AG04449 (cell line): ENCODE measurements around the gene FCHSD2.
A peak's percentile ranks its signal among the peaks of the same experiment; 100 is the strongest.

Experiments used
- CTCF ChIA-PET: fragments of 350-600 bp; formaldehyde crosslinking; extraction: SDS; loops from one replicate; lab custom pipeline; 2021; ENCODE audit warnings: antibody characterized with exemption; lab: Yijun Ruan, JAX
- POLR2A ChIA-PET: fragments of 400-600, 350-600 bp; formaldehyde crosslinking; extraction: SDS; loops from one replicate; lab custom pipeline; 2020; ENCODE audit warnings: antibody characterized with exemption, inconsistent platforms; lab: Yijun Ruan, JAX
- DNase-seq: peaks from one replicate; pipeline ENCODE4 v3.0.0-alpha.2; 2010; ENCODE audit warnings: low read depth, low spot score
- H3K4me3 ChIP-seq: 2 replicates; pipeline ENCODE4 v1.5.1; 2011; ENCODE audit warnings: low read depth, mild to moderate bottlenecking, control low read depth, low read length
- TF ChIP-seq, protein P1 (sequence below): IDR thresholded peaks from one replicate; pipeline ENCODE4 v1.5.1; 2011; ENCODE audit warnings: mild to moderate bottlenecking, moderate library complexity, low read length, control low read depth, inconsistent platforms; ENCODE audit not compliant: insufficient read depth; ENCODE audit errors: missing control alignments

FCHSD2 gene

DNA sequence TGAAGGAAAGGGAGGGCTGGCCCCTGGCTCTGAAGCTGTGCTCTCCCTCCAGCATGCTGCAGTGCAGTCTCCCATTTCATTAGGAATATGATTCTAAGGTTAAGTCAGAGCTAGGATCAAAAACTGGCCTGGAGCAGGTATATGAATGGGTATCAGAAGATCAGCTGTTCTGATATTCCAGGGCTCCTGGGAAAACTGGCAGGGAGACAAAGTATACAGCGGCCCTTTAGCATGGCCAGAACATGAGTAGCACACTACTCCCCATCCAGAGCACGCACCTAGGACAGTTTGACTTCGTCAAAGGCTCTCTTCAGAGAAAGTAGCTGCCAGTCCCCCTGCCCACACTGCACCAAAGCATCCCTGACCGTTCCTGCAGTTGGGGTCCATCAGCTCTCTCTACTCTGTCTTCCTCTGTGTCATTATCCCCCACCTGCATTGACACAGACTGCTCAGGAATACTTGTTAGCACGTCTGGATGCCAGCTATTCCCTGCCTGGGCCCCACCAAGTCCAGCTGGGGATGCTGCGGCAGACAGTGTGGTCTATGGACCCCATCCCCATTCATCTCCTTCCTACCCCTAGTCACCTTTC, 4.0 kb upstream of the FCHSD2 start:
- H3K4me3 ChIP-seq = no peak overlapping the region
- TF ChIP-seq, protein P1, sequence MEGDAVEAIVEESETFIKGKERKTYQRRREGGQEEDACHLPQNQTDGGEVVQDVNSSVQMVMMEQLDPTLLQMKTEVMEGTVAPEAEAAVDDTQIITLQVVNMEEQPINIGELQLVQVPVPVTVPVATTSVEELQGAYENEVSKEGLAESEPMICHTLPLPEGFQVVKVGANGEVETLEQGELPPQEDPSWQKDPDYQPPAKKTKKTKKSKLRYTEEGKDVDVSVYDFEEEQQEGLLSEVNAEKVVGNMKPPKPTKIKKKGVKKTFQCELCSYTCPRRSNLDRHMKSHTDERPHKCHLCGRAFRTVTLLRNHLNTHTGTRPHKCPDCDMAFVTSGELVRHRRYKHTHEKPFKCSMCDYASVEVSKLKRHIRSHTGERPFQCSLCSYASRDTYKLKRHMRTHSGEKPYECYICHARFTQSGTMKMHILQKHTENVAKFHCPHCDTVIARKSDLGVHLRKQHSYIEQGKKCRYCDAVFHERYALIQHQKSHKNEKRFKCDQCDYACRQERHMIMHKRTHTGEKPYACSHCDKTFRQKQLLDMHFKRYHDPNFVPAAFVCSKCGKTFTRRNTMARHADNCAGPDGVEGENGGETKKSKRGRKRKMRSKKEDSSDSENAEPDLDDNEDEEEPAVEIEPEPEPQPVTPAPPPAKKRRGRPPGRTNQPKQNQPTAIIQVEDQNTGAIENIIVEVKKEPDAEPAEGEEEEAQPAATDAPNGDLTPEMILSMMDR = no peak
- DNase-seq = no peak
- CTCF ChIA-PET = interaction anchor here (1.4 to 5.1 kb wide), 4 partner anchors 13 to 143 kb away, joined by 3 to 25 read pairs (median 3); no protein-coding TSS in a partner anchor
- POLR2A ChIA-PET = interaction anchor here (0.5 kb wide), 1 partner anchor 11 kb away, joined by 3 read pairs; no protein-coding TSS in a partner anchor

DNA sequence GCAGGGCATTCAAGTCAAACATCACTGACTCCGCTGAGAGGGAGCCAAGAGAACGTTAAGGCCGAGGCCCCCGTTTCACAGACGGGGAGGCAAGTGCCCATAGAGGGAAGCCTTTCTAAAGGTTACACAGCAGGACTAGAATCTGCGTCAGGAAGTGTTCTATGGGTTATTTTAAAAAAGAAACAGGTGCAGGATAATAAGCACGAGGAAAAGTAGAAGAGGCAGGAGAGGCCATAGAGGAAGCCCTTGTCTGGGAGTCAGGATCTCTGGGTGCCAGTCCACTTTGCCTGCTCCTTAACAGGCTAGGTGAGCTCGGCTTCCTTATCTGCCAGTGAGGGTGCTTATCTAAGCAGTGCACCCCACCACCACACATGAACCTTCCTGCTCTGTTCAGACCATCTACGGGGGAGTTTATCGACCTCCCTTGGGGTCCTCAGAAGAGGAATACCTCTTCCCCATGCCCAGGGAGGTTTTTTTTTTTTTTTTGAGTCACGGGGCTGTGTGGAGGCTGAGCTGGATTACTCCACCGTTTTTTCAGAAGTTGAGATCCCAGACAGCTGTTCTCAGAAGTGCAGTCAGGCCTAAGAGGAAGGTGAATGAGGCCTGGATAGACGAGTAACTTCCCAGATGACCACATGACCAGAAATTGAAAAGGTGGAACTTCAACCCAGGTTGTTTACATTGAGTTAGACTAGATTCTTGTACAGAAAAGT, 1.2 kb upstream of the FCHSD2 start:
- no peak for DNase-seq
- peak overlapping the region; percentile 94 for H3K4me3 ChIP-seq
- TF ChIP-seq, protein P1 = no peak
- CTCF ChIA-PET = interaction anchor here (0.7 to 3.5 kb wide), 18 partner anchors 9 to 311 kb away, joined by 3 to 46 read pairs (median 4); no protein-coding TSS in a partner anchor
- POLR2A ChIA-PET = interaction anchor here (1.0 to 2.1 kb wide), 3 partner anchors 14 to 311 kb away, joined by 3 to 31 read pairs (median 4); no protein-coding TSS in a partner anchor

DNA sequence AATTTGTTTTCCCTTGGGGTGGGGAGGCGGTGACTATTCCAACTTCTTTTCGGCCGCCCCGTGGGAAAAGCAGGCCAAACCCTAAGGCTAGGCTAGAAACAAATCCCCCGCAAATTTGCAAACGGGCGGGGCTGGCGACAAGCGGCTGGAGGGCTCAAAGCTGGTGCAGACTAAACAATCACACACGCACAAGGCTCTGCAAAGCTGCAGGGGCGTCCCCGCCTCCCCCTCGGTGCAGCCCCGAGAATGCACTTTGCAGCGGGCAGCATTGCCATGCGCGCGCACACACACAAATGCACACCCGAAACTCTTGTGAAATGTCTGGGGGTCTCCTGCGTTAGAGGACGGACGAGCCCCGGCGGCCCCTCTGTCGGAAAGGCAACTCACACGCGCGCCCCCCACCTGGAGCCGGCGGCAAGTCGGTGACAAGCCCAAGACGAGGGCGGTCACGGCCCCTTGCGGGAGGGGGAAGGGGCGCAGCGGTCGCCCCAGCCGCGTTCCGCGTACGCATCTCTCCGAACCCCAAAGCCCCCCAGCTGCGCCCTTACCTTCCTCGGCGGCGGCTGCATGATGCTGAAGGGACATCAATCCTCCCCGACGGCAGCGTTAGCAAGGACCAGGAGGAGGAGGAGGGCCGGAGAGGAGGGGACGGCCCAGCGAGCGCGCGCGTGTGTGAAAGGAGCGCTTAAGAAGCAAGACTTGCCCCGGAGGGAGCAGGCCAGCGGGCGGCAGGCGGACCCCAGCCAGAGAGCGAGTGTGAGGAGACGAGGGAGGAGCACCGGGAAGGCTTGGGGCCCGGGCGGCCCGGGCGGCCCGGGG, 600 bp downstream of the FCHSD2 start:
- ChIA-PET CTCF (interaction anchor here (0.9 to 3.5 kb wide), 8 partner anchors 10 to 160 kb away, joined by 3 to 46 read pairs (median 4); no protein-coding TSS in a partner anchor), POLR2A (interaction anchor here (1.0 to 2.1 kb wide), 2 partner anchors 16 to 17 kb away, joined by 4 to 31 read pairs; no protein-coding TSS in a partner anchor)
- TF ChIP-seq, protein P1 = peak; percentile 19
- no peak for DNase-seq
- peak overlapping the region; percentile 94 for H3K4me3 ChIP-seq

DNA sequence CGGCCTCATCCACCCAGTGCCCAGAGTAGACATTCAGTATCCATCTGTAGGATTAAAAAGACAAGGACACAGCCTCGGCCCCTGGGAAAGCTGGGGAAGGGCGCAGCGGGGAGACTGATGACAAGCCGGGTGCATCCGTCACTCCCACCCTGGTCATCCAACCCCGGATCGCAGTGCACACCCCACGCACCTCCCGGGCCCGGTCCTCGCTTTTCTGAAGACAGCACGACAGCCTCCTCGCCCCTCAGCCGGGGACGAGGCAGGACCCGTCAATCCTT, 1.1 kb downstream of the FCHSD2 start:
- CTCF ChIA-PET = interaction anchor here (0.9 to 3.5 kb wide), 2 partner anchors 17 to 38 kb away, joined by 4 to 30 read pairs; no protein-coding TSS in a partner anchor

DNA sequence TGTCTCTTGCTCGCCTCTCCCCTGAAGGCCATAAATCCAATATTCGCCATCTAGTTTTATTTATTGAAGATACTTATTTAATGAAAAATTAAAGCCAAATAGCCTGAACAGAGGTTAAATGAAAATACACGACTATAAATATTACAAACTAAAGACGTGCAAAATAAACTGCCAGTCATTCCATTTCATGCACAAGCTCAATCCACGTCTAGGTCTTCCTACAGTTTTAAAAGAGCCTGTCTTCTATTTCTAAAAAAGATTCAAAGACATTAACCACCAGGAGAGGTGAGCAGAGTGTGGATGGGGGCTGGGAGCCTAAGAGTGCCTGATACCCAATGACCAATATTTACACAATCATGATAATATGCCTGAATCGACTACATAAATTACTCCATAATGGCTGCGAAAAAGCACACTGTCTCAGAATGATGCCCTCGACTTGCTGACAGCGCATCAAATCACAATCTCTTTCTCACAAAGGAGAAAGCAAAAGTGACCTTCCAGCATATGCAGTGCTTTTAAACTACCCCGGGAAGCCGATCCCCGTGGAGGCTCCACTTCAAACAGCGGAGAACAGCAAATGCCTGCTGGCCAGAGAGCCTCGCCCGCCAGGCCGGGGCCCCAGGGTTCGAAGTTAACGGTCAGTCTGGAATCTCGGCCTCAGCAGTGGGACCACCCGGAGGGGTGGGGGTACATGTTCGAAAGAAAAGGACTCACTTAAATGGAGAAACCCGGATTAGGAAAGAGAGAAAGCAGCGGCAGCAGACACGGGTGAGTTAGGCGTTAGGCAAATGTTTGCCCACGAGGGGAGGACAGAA, 1.7 kb downstream of the FCHSD2 start:
- peak overlapping the region; percentile 94 for H3K4me3 ChIP-seq
- ChIA-PET CTCF (interaction anchor here (0.6 to 2.2 kb wide), 3 partner anchors 17 to 213 kb away, joined by 3 to 9 read pairs (median 4); no protein-coding TSS in a partner anchor), POLR2A (interaction anchor here (1.0 to 1.1 kb wide), 2 partner anchors 17 to 18 kb away, joined by 3 to 4 read pairs; no protein-coding TSS in a partner anchor)
- TF ChIP-seq, protein P1 = no peak
- DNase-seq = no peak

More for the DNA sequence above, 1.1 kb downstream of the FCHSD2 start:
- POLR2A ChIA-PET = interaction anchor here (1.0 kb wide), 1 partner anchor 17 kb away, joined by 4 read pairs; no protein-coding TSS in a partner anchor
- H3K4me3 ChIP-seq = peak overlapping the region; percentile 94
- DNase-seq = no peak
- TF ChIP-seq, protein P1 = no peak
